Upper lobe of left lung (tissue), 4 donors: ENCODE data around the gene CEACAM8.
"Not testable (repeated sequence)": the region's sequence is repeated elsewhere in the genome, so short reads cannot be mapped to it uniquely, and the experiment has no call there.

ENCODE experiments used
- CTCF ChIP-seq, 6 experiments: fragments of 450-650 bp in 4 of 6; fragments of 200-600 bp in 2 of 6; sonication (generic) in 2 of 6; IDR thresholded peaks; one replicate each; pipeline ENCODE4 v1.5.1; 2016 to 2019; ENCODE audit warnings: antibody characterized with exemption in 6 of 6
- POLR2A ChIP-seq, 4 donors: fragments of 450-650 bp; IDR thresholded peaks; one replicate each; pipeline ENCODE4 v1.5.1; 2016 to 2017; ENCODE audit warnings: antibody characterized with exemption in 4 of 4, mild to moderate bottlenecking in 2 of 4
- POLR2AphosphoS5 ChIP-seq, 2 donors: sonication (generic); formaldehyde crosslinking; IDR thresholded peaks; one replicate each; pipeline ENCODE4 v1.5.1; 2017; ENCODE audit warnings: antibody characterized with exemption in 2 of 2

- not testable (repeated sequence) for TF ChIP-seq CTCF, POLR2A, POLR2AphosphoS5 (IDR thresholded peaks at IDR 0.05)
Measured at GRCh38 chr19:42550521-42550920, 44.2 kb downstream of the CEACAM8 start.
